ENCODE measurements around the gene SMARCC2.

Gene SMARCC2

GRCh38 chr12:56154818-56155217 lies 34.5 kb downstream of the SMARCC2 start:
- Histone ChIP-seq H3K36me3 (ENCODE audit: control insufficient read depth, insufficient read depth, low read length) (peaks cover 4% of the 10 kb centered on the region), H3K27me3 (replicated peaks; ENCODE audit: control insufficient read depth, insufficient read depth, low read length) (no peaks in the 10 kb centered on the region), H3K4me3 (replicated peaks; ENCODE audit: low read depth, low read length) (no peak overlapping the region)
- no peak for DNase-seq (ENCODE audit: extremely low read depth, insufficient read length)
- no peak for TF ChIP-seq CTCF (IDR thresholded peaks at IDR 0.05; ENCODE audit: insufficient read depth, low read length, poor library complexity, severe bottlenecking)

- no peak for DNase-seq (ENCODE audit: extremely low read depth, insufficient read length)
- TF ChIP-seq CTCF (IDR thresholded peaks at IDR 0.05; ENCODE audit: insufficient read depth, low read length, poor library complexity, severe bottlenecking) = no peak
- peaks cover 2% of the 10 kb centered on the region for H3K36me3 ChIP-seq (ENCODE audit: control insufficient read depth, insufficient read depth, low read length)
Observed at GRCh38 chr12:56154246-56154771, 35.0 kb downstream of the SMARCC2 start.

GRCh38 chr12:56153678-56154065 lies 35.6 kb downstream of the SMARCC2 start:
- TF ChIP-seq CTCF (IDR thresholded peaks at IDR 0.05; ENCODE audit: insufficient read depth, low read length, poor library complexity, severe bottlenecking) = no peak
- Histone ChIP-seq H3K27me3 (replicated peaks; ENCODE audit: control insufficient read depth, insufficient read depth, low read length) (no peaks in the 10 kb centered on the region), H3K36me3 (ENCODE audit: control insufficient read depth, insufficient read depth, low read length) (peaks cover 2% of the 10 kb centered on the region), H3K4me3 (replicated peaks; ENCODE audit: low read depth, low read length) (no peak overlapping the region)
- DNase-seq (ENCODE audit: extremely low read depth, insufficient read length) = no peak

More at GRCh38 chr12:56154246-56154771, 35.0 kb downstream of the SMARCC2 start:
- no peak overlapping the region for H3K4me3 ChIP-seq (replicated peaks; ENCODE audit: low read depth, low read length)
- no peaks in the 10 kb centered on the region for H3K27me3 ChIP-seq (replicated peaks; ENCODE audit: control insufficient read depth, insufficient read depth, low read length)

- Histone ChIP-seq H3K27me3 (replicated peaks; ENCODE audit: control insufficient read depth, insufficient read depth, low read length) (no peaks in the 10 kb centered on the region), H3K4me3 (replicated peaks; ENCODE audit: low read depth, low read length) (peak overlapping the region; percentile 78), H3K36me3 (ENCODE audit: control insufficient read depth, insufficient read depth, low read length) (peaks cover 2% of the 10 kb centered on the region)
- DNase-seq (ENCODE audit: extremely low read depth, insufficient read length) = no peak
- TF ChIP-seq CTCF (IDR thresholded peaks at IDR 0.05; ENCODE audit: insufficient read depth, low read length, poor library complexity, severe bottlenecking) = no peak
Observed at GRCh38 chr12:56152756-56153677, 36.3 kb downstream of the SMARCC2 start.

- DNase-seq (ENCODE audit: extremely low read depth, insufficient read length) = peak; percentile 90
- no peaks in the 10 kb centered on the region for H3K27me3 ChIP-seq (replicated peaks; ENCODE audit: control insufficient read depth, insufficient read depth, low read length)
- no peak for TF ChIP-seq CTCF (IDR thresholded peaks at IDR 0.05; ENCODE audit: insufficient read depth, low read length, poor library complexity, severe bottlenecking)
- peak within 1 kb of the TSS; percentile 78 for H3K4me3 ChIP-seq (replicated peaks; ENCODE audit: low read depth, low read length)
- H3K36me3 ChIP-seq (ENCODE audit: control insufficient read depth, insufficient read depth, low read length) = peaks cover 2% of the 10 kb centered on the region
Observed at GRCh38 chr12:56152132-56152755, 37.0 kb downstream of the SMARCC2 start, which contains the start of gene MYL6B. TSS of gene MYL6B (plus strand) at chr12:56152587. CDS start at chr12:56153919, 1,332 bp downstream.

Measured in GM06990 (cell line).